Endothelial cell of umbilical vein (primary cell): ENCODE measurements around the gene LANCL1. TPM values are rescaled to one million over a fixed set of nuclear protein-coding genes. Genes with fewer than 3 reads are reported as not detected.

ENCODE experiments used
- BruUV-seq: library from RNA; stranded (reverse); fragments of 400-500 nt; replicated peaks from 2 replicates; lab custom pipeline; 2021; lab: Mats Ljungman, UMichigan
- CTCF ChIA-PET: fragments of 300-600, 350-600 bp; sonication (Branson Sonifier 250); formaldehyde crosslinking; loops from one replicate; lab custom pipeline; 2021; ENCODE audit warnings: antibody characterized with exemption, inconsistent platforms; lab: Charles Lee
- POLR2A ChIA-PET: fragments of 300-600, 350-600 bp; sonication (Branson Sonifier 250); formaldehyde crosslinking; loops from one replicate; lab custom pipeline; 2021; ENCODE audit warnings: antibody characterized with exemption, inconsistent platforms; lab: Charles Lee
- DNase-seq: peaks from one replicate; pipeline ENCODE4 v3.0.0-alpha.2; 2011; ENCODE audit warnings: low read depth, low spot score
- FAIRE-seq: peaks from 2 replicates; lab custom pipeline; 2011; peaks lifted over from hg19 to GRCh38; lab: Jason Lieb, UNC
- H2AFZ ChIP-seq: 2 replicates; pipeline ENCODE4 v1.6.0; 2012; ENCODE audit warnings: low read depth, low read length, control low read depth, inconsistent platforms
- H3K27ac ChIP-seq: 2 replicates; pipeline ENCODE4 v1.5.1; 2011; ENCODE audit warnings: low read depth, mild to moderate bottlenecking, control low read depth, low read length, moderate library complexity; ENCODE audit not compliant: insufficient read depth
- H3K27me3 ChIP-seq, 2 experiments: 2 replicates each; pipeline versions ENCODE4 v1.6.0 to v1.6.1; 2011; ENCODE audit warnings: low read length in 2 of 2, mixed read lengths in 1 of 2; ENCODE audit not compliant: control insufficient read depth in 2 of 2, insufficient read depth in 2 of 2
- H3K36me3 ChIP-seq, 2 experiments: 2 replicates in 1 of 2; 3 replicates in 1 of 2; pipeline ENCODE4 v1.5.1; 2011; ENCODE audit warnings: low read length in 2 of 2, mild to moderate bottlenecking in 1 of 2, moderate library complexity in 1 of 2; ENCODE audit not compliant: control insufficient read depth in 2 of 2, insufficient read depth in 2 of 2; ENCODE audit errors: extremely low read depth in 1 of 2
- H3K4me1 ChIP-seq: 3 replicates; pipeline ENCODE4 v1.5.1; 2011; ENCODE audit warnings: mild to moderate bottlenecking, low read length; ENCODE audit not compliant: control insufficient read depth, insufficient read depth; ENCODE audit errors: extremely low read depth
- H3K4me2 ChIP-seq: 2 replicates; pipeline ENCODE4 v1.6.1; 2011; ENCODE audit warnings: low read length, control low read depth, mixed read lengths; ENCODE audit not compliant: insufficient read depth
- H3K4me3 ChIP-seq, 3 experiments: fragments of 200-600 bp in 1 of 3; sonication (generic), shearing (Covaris generic) in 1 of 3; replicated peaks in 1 of 3; 2 replicates each; pipeline ENCODE4 v1.5.1; 2011 to 2016; ENCODE audit warnings: control low read depth in 3 of 3, low read length in 3 of 3, mild to moderate bottlenecking in 2 of 3, inconsistent platforms in 1 of 3, low read depth in 1 of 3, moderate library complexity in 1 of 3; ENCODE audit not compliant: insufficient read depth in 1 of 3
- H3K79me2 ChIP-seq: 2 replicates; pipeline ENCODE4 v1.6.0; 2012; ENCODE audit warnings: low read length, inconsistent platforms; ENCODE audit not compliant: control insufficient read depth, insufficient read depth
- H3K9ac ChIP-seq: replicated peaks from 2 replicates; pipeline ENCODE3; 2011; ENCODE audit warnings: low read length, control low read depth; ENCODE audit not compliant: insufficient read depth; ENCODE audit errors: extremely low read depth
- H3K9me1 ChIP-seq: replicated peaks from 3 replicates; pipeline ENCODE4 v1.6.0; 2011; ENCODE audit warnings: mild to moderate bottlenecking, low read length; ENCODE audit not compliant: control insufficient read depth, insufficient read depth; ENCODE audit errors: extremely low read depth
- H3K9me3 ChIP-seq: replicated peaks from 2 replicates; pipeline ENCODE4 v1.5.1; 2012; ENCODE audit warnings: low read length, inconsistent platforms; ENCODE audit not compliant: control insufficient read depth, insufficient read depth
- H4K20me1 ChIP-seq: replicated peaks from 2 replicates; pipeline ENCODE3; 2011; ENCODE audit warnings: mild to moderate bottlenecking, low read length; ENCODE audit not compliant: control insufficient read depth, insufficient read depth; ENCODE audit errors: extremely low read depth
- EZH2 ChIP-seq: IDR thresholded peaks from 2 replicates; pipeline ENCODE4 v1.6.1; 2012; ENCODE audit warnings: borderline replicate concordance, low read depth, mild to moderate bottlenecking, moderate library complexity, low read length, inconsistent platforms; ENCODE audit not compliant: severe bottlenecking
- FOS ChIP-seq: IDR thresholded peaks from 2 replicates; pipeline ENCODE4 v1.6.1; 2011; ENCODE audit warnings: mild to moderate bottlenecking, low read length, moderate library complexity, borderline replicate concordance; ENCODE audit not compliant: insufficient read depth
- GATA2 ChIP-seq: IDR thresholded peaks from 2 replicates; pipeline ENCODE4 v1.7.0; 2011; ENCODE audit warnings: low read depth, mild to moderate bottlenecking, moderate library complexity, mixed read lengths, low read length; ENCODE audit not compliant: insufficient read length, insufficient read depth
- JUN ChIP-seq: IDR thresholded peaks from 2 replicates; pipeline ENCODE4 v1.6.1; 2011; ENCODE audit warnings: borderline replicate concordance, low read depth; ENCODE audit not compliant: insufficient read length, insufficient read depth
- MYC ChIP-seq: IDR thresholded peaks from one replicate; pipeline ENCODE4 v1.6.1; 2011; ENCODE audit warnings: mild to moderate bottlenecking, low read depth, low read length
- POLR2A ChIP-seq: IDR thresholded peaks from 2 replicates; pipeline ENCODE4 v1.6.1; 2012; ENCODE audit warnings: low read depth, mild to moderate bottlenecking, control low read depth, low read length
- POLR2AphosphoS5 ChIP-seq: IDR thresholded peaks from 2 replicates; pipeline ENCODE4 v1.6.1; 2012; ENCODE audit warnings: low read depth, mild to moderate bottlenecking, control low read depth, low read length, moderate library complexity; ENCODE audit not compliant: insufficient read depth
- dilution Hi-C: fragments of 300-500 bp; cut with MboI; formaldehyde crosslinking; loops from one replicate; pipeline ENCODE4 v1.15.0; 2019; ENCODE audit warnings: low sequenced_read_pairs; ENCODE audit not compliant: extremely low pct_ligation_motif_present
- intact Hi-C: fragments of 100-400 bp; cut with micrococcal nuclease; formaldehyde crosslinking; loops from one replicate; pipeline ENCODE4 v1.10.0; 2022
- polyA plus RNA-seq, 4 experiments: library from polyadenylated mRNA; depleted of rRNA in 3 of 4; stranded (reverse) in 3 of 4; unstranded in 1 of 4; fragments of >200 nt; gene quantifications; 2 replicates each; pipeline versions ENCODE4 v1.2.1 to v1.2.3, GENCODE V29; 2011 to 2012; ENCODE audit warnings: missing spikeins in 1 of 4
- total RNA-seq: library from RNA; stranded (reverse); gene quantifications from 2 replicates; pipeline ENCODE4 v1.2.3, GENCODE V29; 2021
- TF ChIP-seq, protein P1 (sequence below), 2 donors: IDR thresholded peaks; 1 replicate in 1 of 2; 2 replicates in 1 of 2; pipeline ENCODE4 v1.5.1; 2011; ENCODE audit warnings: low read length in 2 of 2, mild to moderate bottlenecking in 2 of 2, moderate library complexity in 2 of 2, control low read depth in 1 of 2, inconsistent platforms in 1 of 2, low read depth in 1 of 2; ENCODE audit not compliant: insufficient read depth in 1 of 2; ENCODE audit errors: extremely low read depth in 1 of 2
- TF ChIP-seq, protein P2 (sequence below): IDR thresholded peaks from 2 replicates; pipeline ENCODE4 v1.6.1; 2011; ENCODE audit not compliant: insufficient read depth, insufficient read length

LANCL1 gene
- total and polyA plus RNA-seq, 2 donors (not counting 3 experiments of a cell fraction or from before 2014, with no cell fraction given), result 22.9 to 24.2 TPM

GRCh38 chr2:210522399-210522798, 45.8 kb upstream of the LANCL1 start:
- dilution Hi-C loops (no loop called here), intact Hi-C loops (no loop called here)
- Histone ChIP-seq H3K9ac (no peak overlapping the region), H3K27ac (no peak overlapping the region), H3K4me3 (no peak overlapping the region), H4K20me1 (no peaks in the 10 kb centered on the region), H3K9me3 (no peaks in the 10 kb centered on the region), H3K4me1 (no peaks in the 10 kb centered on the region), H3K36me3 (no peaks in the 10 kb centered on the region), H3K79me2 (no peaks in the 10 kb centered on the region), H2AFZ (no peak overlapping the region), H3K4me2 (no peak overlapping the region), H3K9me1 (no peaks in the 10 kb centered on the region), H3K27me3 (no peaks in the 10 kb centered on the region)
- BruUV-seq, result no TSS peak
- CTCF ChIA-PET, result interaction anchor here (1.3 kb wide), 1 partner anchor 19 kb away, joined by 6 read pairs; no protein-coding TSS in a partner anchor
- DNase-seq (no peak), FAIRE-seq (no peak)
- POLR2A ChIA-PET, result no interaction called here
- no peak for TF ChIP-seq JUN
- TF ChIP-seq EZH2, result no peak
- TF ChIP-seq, protein P1, sequence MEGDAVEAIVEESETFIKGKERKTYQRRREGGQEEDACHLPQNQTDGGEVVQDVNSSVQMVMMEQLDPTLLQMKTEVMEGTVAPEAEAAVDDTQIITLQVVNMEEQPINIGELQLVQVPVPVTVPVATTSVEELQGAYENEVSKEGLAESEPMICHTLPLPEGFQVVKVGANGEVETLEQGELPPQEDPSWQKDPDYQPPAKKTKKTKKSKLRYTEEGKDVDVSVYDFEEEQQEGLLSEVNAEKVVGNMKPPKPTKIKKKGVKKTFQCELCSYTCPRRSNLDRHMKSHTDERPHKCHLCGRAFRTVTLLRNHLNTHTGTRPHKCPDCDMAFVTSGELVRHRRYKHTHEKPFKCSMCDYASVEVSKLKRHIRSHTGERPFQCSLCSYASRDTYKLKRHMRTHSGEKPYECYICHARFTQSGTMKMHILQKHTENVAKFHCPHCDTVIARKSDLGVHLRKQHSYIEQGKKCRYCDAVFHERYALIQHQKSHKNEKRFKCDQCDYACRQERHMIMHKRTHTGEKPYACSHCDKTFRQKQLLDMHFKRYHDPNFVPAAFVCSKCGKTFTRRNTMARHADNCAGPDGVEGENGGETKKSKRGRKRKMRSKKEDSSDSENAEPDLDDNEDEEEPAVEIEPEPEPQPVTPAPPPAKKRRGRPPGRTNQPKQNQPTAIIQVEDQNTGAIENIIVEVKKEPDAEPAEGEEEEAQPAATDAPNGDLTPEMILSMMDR (IDR thresholded peaks at IDR 0.05; ENCODE audit: extremely low read depth in 1 of 2, insufficient read depth in 1 of 2, low read depth in 1 of 2, low read length in 2 of 2), result no peak
- TF ChIP-seq GATA2, result no peak
- no peak for TF ChIP-seq MYC
- TF ChIP-seq FOS, result no peak
- no peak for TF ChIP-seq POLR2AphosphoS5
- TF ChIP-seq, protein P2, sequence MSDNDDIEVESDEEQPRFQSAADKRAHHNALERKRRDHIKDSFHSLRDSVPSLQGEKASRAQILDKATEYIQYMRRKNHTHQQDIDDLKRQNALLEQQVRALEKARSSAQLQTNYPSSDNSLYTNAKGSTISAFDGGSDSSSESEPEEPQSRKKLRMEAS, result no peak
- no peak for TF ChIP-seq POLR2A
